IPS-15b (cell line): ENCODE results near the gene FOXC2.

Experiments
- H3K27me3 ChIP-seq: one replicate; pipeline ENCODE4 v1.6.1; 2013; ENCODE audit warnings: low read length; ENCODE audit not compliant: control insufficient read depth, insufficient read depth
- H3K36me3 ChIP-seq: one replicate; pipeline ENCODE4 v1.6.1; 2013; ENCODE audit warnings: low read length; ENCODE audit not compliant: control insufficient read depth, insufficient read depth
- H3K4me1 ChIP-seq: one replicate; pipeline ENCODE4 v1.6.1; 2013; ENCODE audit warnings: mild to moderate bottlenecking, low read length; ENCODE audit not compliant: control insufficient read depth, insufficient read depth
- H3K4me3 ChIP-seq: one replicate; pipeline ENCODE4 v1.5.1; 2013; ENCODE audit warnings: low read depth, low read length
- H3K9ac ChIP-seq: one replicate; pipeline ENCODE4 v1.6.1; 2013; ENCODE audit warnings: low read depth, mild to moderate bottlenecking, low read length
- H3K9me3 ChIP-seq: one replicate; pipeline ENCODE4 v1.6.1; 2013; ENCODE audit warnings: mild to moderate bottlenecking, low read length; ENCODE audit not compliant: control insufficient read depth, insufficient read depth

The FOXC2 gene

DNA sequence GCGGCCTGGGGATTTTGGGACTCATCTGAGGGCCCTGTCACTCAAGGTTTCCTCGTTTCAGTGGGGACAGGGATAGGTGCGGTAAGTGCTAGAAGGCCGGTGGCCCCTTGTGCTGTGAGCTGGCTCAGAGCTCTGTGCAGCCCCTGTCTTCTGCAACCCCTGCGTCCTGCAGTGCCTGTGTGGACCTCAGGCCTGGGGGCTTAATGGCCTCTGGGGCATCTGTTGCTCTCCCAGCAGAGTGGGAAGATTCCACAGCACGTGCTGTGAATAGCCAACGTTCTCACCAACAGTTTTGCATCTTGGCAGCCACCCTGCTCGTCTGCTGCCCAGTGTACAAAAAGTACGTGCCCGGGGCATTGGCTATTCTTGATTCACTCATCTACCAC, 4.9 kb downstream of the FOXC2 start:
- no peaks in the 10 kb centered on the region for H3K9me3 ChIP-seq
- no peak overlapping the region for H3K9ac ChIP-seq
- peaks cover 87% of the 10 kb centered on the region for H3K27me3 ChIP-seq
- H3K36me3 ChIP-seq: no peaks in the 10 kb centered on the region
- H3K4me3 ChIP-seq: peak overlapping the region; percentile 22
- H3K4me1 ChIP-seq: peaks cover 7% of the 10 kb centered on the region

- no peaks in the 10 kb centered on the region for H3K9me3 ChIP-seq
- H3K4me3 ChIP-seq: peak overlapping the region; percentile 22
- no peaks in the 10 kb centered on the region for H3K36me3 ChIP-seq
- H3K9ac ChIP-seq: no peak overlapping the region
- H3K27me3 ChIP-seq: peaks cover 93% of the 10 kb centered on the region
- H3K4me1 ChIP-seq: peaks cover 7% of the 10 kb centered on the region
Measured at GRCh38 chr16:86572041-86572521, 5.5 kb downstream of the FOXC2 start.

- H3K27me3 ChIP-seq: peaks cover 93% of the 10 kb centered on the region
Measured at GRCh38 chr16:86572606-86573005, 6.0 kb downstream of the FOXC2 start.

GRCh38 chr16:86573215-86573614, 6.6 kb downstream of the FOXC2 start:
- peaks cover 7% of the 10 kb centered on the region for H3K4me1 ChIP-seq
- no peaks in the 10 kb centered on the region for H3K9me3 ChIP-seq
- peak overlapping the region; percentile 6 for H3K4me3 ChIP-seq
- no peak overlapping the region for H3K9ac ChIP-seq
- no peaks in the 10 kb centered on the region for H3K36me3 ChIP-seq
- peaks cover 94% of the 10 kb centered on the region for H3K27me3 ChIP-seq

More at GRCh38 chr16:86572606-86573005, 6.0 kb downstream of the FOXC2 start:
- H3K4me1 ChIP-seq: peaks cover 7% of the 10 kb centered on the region
- H3K4me3 ChIP-seq: peak overlapping the region; percentile 6
- H3K9me3 ChIP-seq: no peaks in the 10 kb centered on the region
- no peak overlapping the region for H3K9ac ChIP-seq
- H3K36me3 ChIP-seq: no peaks in the 10 kb centered on the region

DNA sequence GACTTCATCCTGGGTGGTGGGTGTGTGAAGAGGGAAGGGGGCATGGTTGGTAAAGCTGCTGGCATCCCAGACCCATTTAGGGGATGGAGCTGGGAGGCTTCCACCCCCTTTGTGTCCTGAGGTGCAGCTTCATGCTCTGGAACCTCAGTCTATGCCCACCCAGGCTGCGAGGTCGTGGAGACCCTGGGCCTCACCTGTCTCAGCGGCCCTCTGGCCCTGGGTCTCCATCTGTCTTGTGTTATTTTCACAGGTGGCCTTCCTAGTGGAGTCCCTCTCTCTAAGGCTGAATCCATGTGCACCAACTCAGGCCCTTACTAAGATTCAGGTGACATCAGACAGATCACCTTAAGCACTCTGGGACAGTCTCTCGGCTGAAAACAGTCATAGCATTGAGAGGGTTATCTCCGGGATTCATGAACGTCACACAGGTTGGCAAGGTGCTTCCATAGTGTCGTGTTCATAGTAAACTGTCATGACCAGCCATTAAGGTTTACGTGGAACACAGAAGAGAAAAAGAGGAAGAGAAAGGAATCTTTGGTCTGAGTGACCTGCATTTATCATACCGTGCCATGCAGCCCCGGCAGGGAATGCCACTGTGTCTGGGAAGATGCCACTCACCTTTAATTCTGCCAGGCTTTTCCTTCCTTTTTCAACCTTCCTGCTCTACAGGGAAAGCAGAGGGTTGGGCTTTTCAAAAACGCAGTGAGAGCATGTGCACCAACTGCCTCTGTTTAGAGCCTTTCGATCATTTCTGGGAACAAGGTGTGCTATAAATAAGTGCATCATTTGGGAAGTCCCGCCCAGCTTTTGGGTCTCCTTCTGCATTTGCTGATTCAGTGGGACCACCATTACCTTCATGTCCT, 7.2 kb downstream of the FOXC2 start:
- Histone ChIP-seq H3K4me1 (peaks cover 7% of the 10 kb centered on the region), H3K4me3 (peak overlapping the region; percentile 6), H3K9me3 (no peaks in the 10 kb centered on the region), H3K27me3 (peaks cover 95% of the 10 kb centered on the region), H3K36me3 (no peaks in the 10 kb centered on the region), H3K9ac (no peak overlapping the region)

GRCh38 chr16:86574646-86575045, 8.0 kb downstream of the FOXC2 start:
- peaks cover 95% of the 10 kb centered on the region for H3K27me3 ChIP-seq

DNA sequence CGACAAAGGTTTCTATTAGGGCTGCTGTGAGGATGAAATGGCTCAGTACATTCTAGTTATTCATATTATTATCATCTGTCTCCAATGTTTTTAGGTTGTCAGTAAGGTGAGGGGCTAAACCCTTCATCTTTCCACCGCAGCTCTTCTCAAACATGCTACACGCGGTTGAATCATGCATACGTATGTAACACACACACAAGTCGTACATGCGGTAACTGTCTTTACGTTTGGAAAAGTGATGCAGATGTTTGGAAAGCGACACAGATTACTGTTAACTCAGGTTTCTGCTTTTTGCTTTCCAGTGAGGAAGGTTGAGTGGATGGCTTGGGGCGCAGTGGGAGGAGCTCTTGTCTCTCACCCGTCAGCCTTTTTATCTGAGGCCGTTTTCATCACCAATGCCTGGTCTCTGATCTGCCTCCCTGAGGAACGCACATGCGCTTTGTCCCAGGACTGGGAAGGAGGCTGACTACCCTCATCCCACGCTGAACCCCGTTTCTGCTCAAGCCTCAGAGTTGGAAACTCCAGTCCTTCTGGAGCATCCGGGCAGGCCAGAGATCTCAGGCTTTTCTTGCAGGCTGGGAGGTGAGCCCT, 8.6 kb downstream of the FOXC2 start:
- Histone ChIP-seq H3K4me3 (peak overlapping the region; percentile 26), H3K36me3 (no peaks in the 10 kb centered on the region), H3K27me3 (peaks cover 95% of the 10 kb centered on the region), H3K9ac (no peak overlapping the region), H3K4me1 (peaks cover 7% of the 10 kb centered on the region), H3K9me3 (no peaks in the 10 kb centered on the region)

More at GRCh38 chr16:86574646-86575045, 8.0 kb downstream of the FOXC2 start:
- H3K4me3 ChIP-seq: peak overlapping the region; percentile 26
- no peak overlapping the region for H3K9ac ChIP-seq
- peaks cover 7% of the 10 kb centered on the region for H3K4me1 ChIP-seq
- H3K36me3 ChIP-seq: no peaks in the 10 kb centered on the region
- no peaks in the 10 kb centered on the region for H3K9me3 ChIP-seq

GRCh38 chr16:86575754-86576557, 9.3 kb downstream of the FOXC2 start:
- Histone ChIP-seq H3K27me3 (peaks cover 95% of the 10 kb centered on the region), H3K4me3 (peak overlapping the region; percentile 68), H3K9ac (no peak overlapping the region)

GRCh38 chr16:86576591-86577313, 10.1 kb downstream of the FOXC2 start:
- H3K9ac ChIP-seq: no peak overlapping the region
- no peaks in the 10 kb centered on the region for H3K36me3 ChIP-seq
- H3K4me3 ChIP-seq: peak overlapping the region; percentile 68
- H3K9me3 ChIP-seq: no peaks in the 10 kb centered on the region
- peaks cover 95% of the 10 kb centered on the region for H3K27me3 ChIP-seq
- H3K4me1 ChIP-seq: peaks cover 3% of the 10 kb centered on the region

More at GRCh38 chr16:86575754-86576557, 9.3 kb downstream of the FOXC2 start:
- H3K4me1 ChIP-seq: peaks cover 6% of the 10 kb centered on the region
- H3K9me3 ChIP-seq: no peaks in the 10 kb centered on the region
- H3K36me3 ChIP-seq: no peaks in the 10 kb centered on the region

- Histone ChIP-seq H3K4me3 (peak overlapping the region; percentile 68), H3K4me1 (peaks cover 3% of the 10 kb centered on the region), H3K9me3 (no peaks in the 10 kb centered on the region), H3K36me3 (no peaks in the 10 kb centered on the region), H3K9ac (no peak overlapping the region), H3K27me3 (peaks cover 95% of the 10 kb centered on the region)
Measured at GRCh38 chr16:86577314-86577971, 10.8 kb downstream of the FOXC2 start.
